Mesothelial cell of epicardium (in vitro differentiated cells): Measurements from ENCODE around the gene CNTROB. TPM values are rescaled to one million over a fixed set of nuclear protein-coding genes. Genes with fewer than 3 reads are reported as not detected.

Source experiments
- DNase-seq, 2 experiments: peaks; one replicate each; pipeline ENCODE4 v3.0.0; 2021; ENCODE audit warnings: low spot score in 2 of 2; ENCODE audit not compliant: unreplicated experiment in 2 of 2
- H3K27ac Mint-ChIP-seq: 2 replicates; pipeline ENCODE4 v1.8.0; 2021; ENCODE audit warnings: mixed read lengths
- H3K27me3 Mint-ChIP-seq: 2 replicates; pipeline ENCODE4 v1.8.0; 2021; ENCODE audit warnings: low read depth, mixed read lengths
- H3K36me3 Mint-ChIP-seq: 2 replicates; pipeline ENCODE4 v1.8.0; 2021; ENCODE audit warnings: mixed read lengths
- H3K4me1 Mint-ChIP-seq: 2 replicates; pipeline ENCODE4 v1.8.0; 2021; ENCODE audit warnings: mixed read lengths
- H3K4me3 Mint-ChIP-seq: 2 replicates; pipeline ENCODE4 v1.8.0; 2021; ENCODE audit warnings: mild to moderate bottlenecking, moderate library complexity, mixed read lengths
- H3K9me3 Mint-ChIP-seq: 2 replicates; pipeline ENCODE4 v1.8.0; 2021; ENCODE audit warnings: mixed read lengths
- CTCF ChIP-seq: fragments of 200-600 bp; sonication (generic); IDR thresholded peaks from one replicate; pipeline ENCODE4 v1.5.0; 2021; ENCODE audit warnings: antibody characterized with exemption; ENCODE audit not compliant: unreplicated experiment
- total RNA-seq: library from RNA; stranded (reverse); gene quantifications from 3 replicates; pipeline ENCODE4 v1.2.1, GENCODE V29; 2021

Gene CNTROB
- total RNA-seq, 1 donor from 2014 or later: 51.5 TPM

GRCh38 chr17:7982666-7983065 is 50.7 kb downstream of the CNTROB start:
- H3K36me3 Mint-ChIP-seq: no peaks in the 10 kb centered on the region
- DNase-seq: no peak
- peaks cover 6% of the 10 kb centered on the region for H3K4me1 Mint-ChIP-seq
- H3K27me3 Mint-ChIP-seq: peaks cover 32% of the 10 kb centered on the region
- TF ChIP-seq CTCF: no peak
- H3K9me3 Mint-ChIP-seq: no peaks in the 10 kb centered on the region
- no peak overlapping the region for H3K4me3 Mint-ChIP-seq
- no peak overlapping the region for H3K27ac Mint-ChIP-seq

- Mint-ChIP-seq H3K36me3 (no peaks in the 10 kb centered on the region), H3K27me3 (peaks cover 31% of the 10 kb centered on the region), H3K9me3 (no peaks in the 10 kb centered on the region), H3K27ac (no peak overlapping the region), H3K4me1 (peaks cover 12% of the 10 kb centered on the region), H3K4me3 (no peak overlapping the region)
- DNase-seq: no peak
- TF ChIP-seq CTCF: no peak
Observed at GRCh38 chr17:7984904-7985303, 52.9 kb downstream of the CNTROB start.

GRCh38 chr17:7987112-7987893 is 55.3 kb downstream of the CNTROB start:
- H3K36me3 Mint-ChIP-seq: no peaks in the 10 kb centered on the region
- no peaks in the 10 kb centered on the region for H3K9me3 Mint-ChIP-seq
- H3K27ac Mint-ChIP-seq: peak overlapping the region; percentile 18
- peaks cover 22% of the 10 kb centered on the region for H3K27me3 Mint-ChIP-seq
- H3K4me3 Mint-ChIP-seq: no peak overlapping the region
- no peak for DNase-seq
- no peak for TF ChIP-seq CTCF
- H3K4me1 Mint-ChIP-seq: peaks cover 12% of the 10 kb centered on the region

GRCh38 chr17:7988750-7989178 is 56.8 kb downstream of the CNTROB start:
- H3K4me3 Mint-ChIP-seq: peak overlapping the region; percentile 63
- no peak overlapping the region for H3K27ac Mint-ChIP-seq

GRCh38 chr17:7989781-7990655 is 58.0 kb downstream of the CNTROB start:
- Mint-ChIP-seq H3K9me3 (no peaks in the 10 kb centered on the region), H3K36me3 (no peaks in the 10 kb centered on the region), H3K27me3 (peaks cover 21% of the 10 kb centered on the region), H3K4me1 (peaks cover 12% of the 10 kb centered on the region), H3K27ac (peak overlapping the region; percentile 30), H3K4me3 (peak overlapping the region; percentile 63)
- TF ChIP-seq CTCF: peak; percentile 98
- peak; percentile 74 to 98 for DNase-seq

More at GRCh38 chr17:7988750-7989178, 56.8 kb downstream of the CNTROB start:
- Mint-ChIP-seq H3K36me3 (no peaks in the 10 kb centered on the region), H3K27me3 (peaks cover 18% of the 10 kb centered on the region), H3K4me1 (peaks cover 12% of the 10 kb centered on the region), H3K9me3 (no peaks in the 10 kb centered on the region)
- no peak for DNase-seq
- peak; percentile 81 for TF ChIP-seq CTCF
